ENCODE data around the gene SLC9A6.

GRCh38 chrX:136029766-136030165, 44.5 kb downstream of the SLC9A6 start:
- TF ChIP-seq, protein P1, sequence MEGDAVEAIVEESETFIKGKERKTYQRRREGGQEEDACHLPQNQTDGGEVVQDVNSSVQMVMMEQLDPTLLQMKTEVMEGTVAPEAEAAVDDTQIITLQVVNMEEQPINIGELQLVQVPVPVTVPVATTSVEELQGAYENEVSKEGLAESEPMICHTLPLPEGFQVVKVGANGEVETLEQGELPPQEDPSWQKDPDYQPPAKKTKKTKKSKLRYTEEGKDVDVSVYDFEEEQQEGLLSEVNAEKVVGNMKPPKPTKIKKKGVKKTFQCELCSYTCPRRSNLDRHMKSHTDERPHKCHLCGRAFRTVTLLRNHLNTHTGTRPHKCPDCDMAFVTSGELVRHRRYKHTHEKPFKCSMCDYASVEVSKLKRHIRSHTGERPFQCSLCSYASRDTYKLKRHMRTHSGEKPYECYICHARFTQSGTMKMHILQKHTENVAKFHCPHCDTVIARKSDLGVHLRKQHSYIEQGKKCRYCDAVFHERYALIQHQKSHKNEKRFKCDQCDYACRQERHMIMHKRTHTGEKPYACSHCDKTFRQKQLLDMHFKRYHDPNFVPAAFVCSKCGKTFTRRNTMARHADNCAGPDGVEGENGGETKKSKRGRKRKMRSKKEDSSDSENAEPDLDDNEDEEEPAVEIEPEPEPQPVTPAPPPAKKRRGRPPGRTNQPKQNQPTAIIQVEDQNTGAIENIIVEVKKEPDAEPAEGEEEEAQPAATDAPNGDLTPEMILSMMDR (IDR thresholded peaks at IDR 0.05; ENCODE audit: extremely low read depth in 1 of 2, insufficient read depth in 1 of 2, low read depth in 1 of 2, low read length in 2 of 2): no peak
- TF ChIP-seq POLR2A (IDR thresholded peaks at IDR 0.05; ENCODE audit: low read depth, low read length) (no peak), EZH2 (IDR thresholded peaks at IDR 0.05; ENCODE audit: borderline replicate concordance, low read depth, low read length, severe bottlenecking) (no peak), POLR2AphosphoS5 (IDR thresholded peaks at IDR 0.05; ENCODE audit: insufficient read depth, low read depth, low read length) (no peak)

All from endothelial cell of umbilical vein (primary cell).